ENCODE results near the gene SHANK3.

- TF ChIP-seq CTCF (optimal IDR thresholded peaks at IDR 0.05 in 1 of 3, IDR thresholded peaks at IDR 0.05 in 1 of 3, conservative IDR thresholded peaks at IDR 0.05 in 1 of 3; ENCODE audit: extremely low read depth in 1 of 3, insufficient read depth in 2 of 3, low read length in 3 of 3): no peak
- no peak for TF ChIP-seq EZH2 (IDR thresholded peaks at IDR 0.05; ENCODE audit: low read length)
Observed at GRCh38 chr22:50696251-50696798, 23.7 kb downstream of the SHANK3 start.
